ENCODE results near the gene SDHA.
"Not testable (repeated sequence)": the region's sequence is repeated elsewhere in the genome, so short reads cannot be mapped to it uniquely, and the experiment has no call there.

SDHA gene

DNA sequence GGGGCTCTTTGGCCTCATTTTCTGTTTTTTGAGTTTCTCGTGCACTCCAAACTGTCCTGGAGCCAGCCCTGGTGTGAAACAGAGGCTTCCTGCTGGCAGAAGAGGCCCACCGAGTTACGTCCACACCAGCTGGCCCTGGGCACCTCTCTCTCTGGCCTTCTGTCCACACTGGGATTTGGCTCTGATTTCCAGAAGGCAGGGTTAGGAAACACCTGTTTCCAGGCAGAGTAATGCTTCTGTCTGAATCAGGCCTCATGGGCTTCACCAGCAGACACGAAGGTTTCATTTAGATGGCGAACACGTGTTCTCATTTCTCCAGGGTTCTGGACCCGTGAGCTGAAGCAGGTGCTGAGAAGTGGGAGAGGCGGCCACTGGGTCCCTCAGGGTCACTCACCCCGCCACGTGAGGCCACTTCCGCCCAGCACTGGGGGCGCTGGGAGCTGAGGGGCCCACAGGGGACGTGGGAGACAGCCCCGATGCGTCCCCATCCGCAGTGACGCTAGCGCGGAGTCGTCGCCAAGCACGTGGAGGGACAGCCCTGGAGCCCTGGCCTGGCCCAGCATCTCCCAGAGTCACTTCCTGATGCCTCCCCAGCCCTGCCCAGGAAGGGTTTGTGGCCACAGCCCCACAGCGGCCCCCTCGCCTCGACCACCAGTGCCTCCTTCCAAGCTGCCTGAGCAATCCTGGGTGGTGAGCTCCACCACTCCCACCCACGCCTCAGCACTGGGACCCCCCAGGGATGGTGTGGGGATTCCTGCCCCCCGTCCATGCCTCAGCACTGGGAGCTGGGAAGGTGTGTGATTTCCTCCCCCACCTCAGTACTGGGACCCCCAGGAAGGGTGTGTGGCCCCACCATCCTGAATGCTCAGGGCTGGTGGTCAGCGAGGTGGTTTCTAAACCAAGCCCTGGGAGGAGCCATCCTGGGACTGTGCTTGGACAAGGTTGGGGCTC lies 31.8 kb upstream of the SDHA start:
- no peak for DNase-seq

DNA sequence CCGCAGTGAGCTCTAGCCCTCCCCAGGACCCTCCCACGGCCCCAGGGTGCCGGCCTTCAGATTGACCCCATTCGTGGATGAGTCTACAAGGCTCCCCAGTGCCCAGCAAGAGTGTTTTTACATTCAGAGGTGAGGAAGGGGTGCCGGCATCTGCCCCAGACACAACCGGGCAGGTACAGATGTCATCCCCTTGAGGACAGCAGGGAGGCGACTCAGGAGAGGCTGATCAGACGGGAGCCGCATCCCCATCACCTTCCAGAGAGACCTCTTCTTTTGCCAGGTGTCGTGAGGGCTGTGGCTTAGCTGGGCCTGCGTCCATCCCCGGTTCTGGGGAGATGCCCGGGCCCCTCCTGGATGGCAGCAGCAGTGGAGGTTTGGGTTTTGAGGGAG lies 31.1 kb upstream of the SDHA start:
- DNase-seq = no peak

GRCh38 chr5:187617-188451 lies 30.3 kb upstream of the SDHA start:
- DNase-seq = no peak

GRCh38 chr5:188488-189481 lies 29.3 kb upstream of the SDHA start:
- peak; percentile 82 for DNase-seq

DNA sequence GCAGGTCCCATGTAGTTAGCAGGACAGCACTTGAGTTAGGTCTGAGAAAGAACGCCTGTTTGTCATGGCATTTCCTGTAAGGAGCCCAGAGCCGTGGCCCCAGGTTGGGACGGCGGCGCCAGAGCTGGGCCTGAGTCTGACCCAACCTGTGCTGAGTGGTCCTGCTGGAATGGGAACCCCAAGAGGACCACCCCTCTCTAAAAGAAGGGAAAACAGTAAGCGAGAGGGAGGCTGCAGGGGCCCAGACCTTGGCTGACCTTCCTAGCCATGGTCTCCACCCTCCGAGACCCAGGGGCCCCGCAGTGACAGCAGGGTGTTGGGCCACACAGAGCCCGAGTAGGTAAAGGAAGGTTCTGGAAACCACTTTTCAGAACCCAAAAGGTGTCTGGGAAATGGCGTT lies 28.6 kb upstream of the SDHA start:
- no peak for DNase-seq

- no peak for DNase-seq
These were observed 28.1 kb upstream of the SDHA start for GRCh38 chr5:189976-190365.

DNA sequence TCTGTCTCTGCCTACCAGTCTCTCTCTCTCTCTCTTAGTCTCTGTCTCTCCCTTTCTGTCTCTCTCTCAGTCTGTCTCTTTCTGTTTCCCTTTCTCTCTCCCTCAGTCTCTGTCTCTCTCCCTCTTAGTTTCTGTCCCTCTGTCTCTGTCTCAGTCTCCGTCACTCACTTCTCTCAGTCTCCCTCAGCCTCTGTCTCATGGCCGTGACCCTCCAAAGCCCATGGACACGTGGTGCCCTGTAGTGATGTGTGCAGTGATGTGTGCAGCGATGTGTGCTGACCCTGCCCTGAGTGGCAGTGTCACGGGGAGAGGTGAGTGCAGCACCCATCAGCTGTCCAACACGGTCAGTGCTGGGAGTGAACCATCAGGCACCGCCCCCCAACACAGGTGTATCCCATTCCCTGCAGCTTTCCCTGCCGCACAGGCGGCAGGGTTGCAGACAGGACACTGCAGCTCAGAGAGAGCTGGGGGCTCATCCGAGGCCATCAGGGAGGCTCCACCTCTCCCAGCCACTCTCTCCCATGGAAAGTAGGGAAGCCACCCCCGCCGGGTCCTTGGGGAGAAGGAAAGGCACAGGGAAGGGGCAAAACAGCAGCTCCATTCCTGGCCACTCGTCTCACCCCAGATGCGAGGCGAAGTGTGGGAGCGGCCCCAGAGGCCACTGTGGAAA lies 27.6 kb upstream of the SDHA start:
- no peak for DNase-seq

DNA sequence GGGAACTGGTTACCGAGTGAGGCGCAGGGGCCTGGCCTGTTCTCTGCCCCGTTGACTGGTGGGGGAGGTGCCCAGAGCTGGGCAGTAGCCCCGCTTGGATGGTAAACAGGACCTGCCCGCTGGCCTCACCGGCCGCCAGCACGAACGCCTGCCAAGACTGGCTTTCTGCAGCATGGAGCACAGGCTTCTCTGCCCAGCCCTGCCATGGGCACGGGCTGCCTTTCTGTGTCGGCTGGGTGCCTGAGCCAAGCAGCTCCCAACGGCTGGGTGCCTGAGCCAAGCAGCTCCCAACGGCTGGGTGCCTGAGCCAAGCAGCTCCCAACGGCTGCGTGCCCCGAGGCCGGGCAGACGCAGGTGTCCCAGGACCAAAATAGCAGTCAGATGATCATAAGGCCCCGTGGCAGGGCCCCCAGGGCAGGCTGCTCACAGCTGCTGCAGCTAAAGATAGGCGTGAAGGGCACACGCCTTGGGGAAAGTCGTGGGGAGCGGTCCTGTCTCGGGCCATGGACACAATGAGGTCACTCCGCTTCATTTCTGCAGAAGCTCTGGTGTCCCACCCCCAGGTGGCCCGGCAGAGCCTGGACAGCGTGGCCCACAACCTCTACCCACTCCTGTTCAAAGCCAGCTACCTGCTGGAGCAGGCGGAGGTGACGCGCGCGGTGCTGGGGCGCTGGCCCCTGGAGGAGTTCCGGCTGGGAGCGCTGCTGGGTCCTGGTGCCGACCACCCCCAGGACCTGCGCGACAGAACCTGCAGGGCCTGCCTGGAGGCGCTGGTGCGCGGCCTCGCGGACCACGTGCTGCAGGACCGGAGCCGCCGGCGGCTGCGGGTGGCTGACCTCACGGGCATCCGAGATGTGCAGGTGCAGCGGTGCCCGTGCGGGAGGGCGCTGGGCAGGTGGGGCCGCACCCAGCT lies 26.8 kb upstream of the SDHA start, which contains the start of gene LRRC14B:
TSS of gene LRRC14B (plus strand) at position 460 of the 913 bp plus-strand sequence. CDS start at position 504, 44 bp downstream.
- DNase-seq = no peak

DNA sequence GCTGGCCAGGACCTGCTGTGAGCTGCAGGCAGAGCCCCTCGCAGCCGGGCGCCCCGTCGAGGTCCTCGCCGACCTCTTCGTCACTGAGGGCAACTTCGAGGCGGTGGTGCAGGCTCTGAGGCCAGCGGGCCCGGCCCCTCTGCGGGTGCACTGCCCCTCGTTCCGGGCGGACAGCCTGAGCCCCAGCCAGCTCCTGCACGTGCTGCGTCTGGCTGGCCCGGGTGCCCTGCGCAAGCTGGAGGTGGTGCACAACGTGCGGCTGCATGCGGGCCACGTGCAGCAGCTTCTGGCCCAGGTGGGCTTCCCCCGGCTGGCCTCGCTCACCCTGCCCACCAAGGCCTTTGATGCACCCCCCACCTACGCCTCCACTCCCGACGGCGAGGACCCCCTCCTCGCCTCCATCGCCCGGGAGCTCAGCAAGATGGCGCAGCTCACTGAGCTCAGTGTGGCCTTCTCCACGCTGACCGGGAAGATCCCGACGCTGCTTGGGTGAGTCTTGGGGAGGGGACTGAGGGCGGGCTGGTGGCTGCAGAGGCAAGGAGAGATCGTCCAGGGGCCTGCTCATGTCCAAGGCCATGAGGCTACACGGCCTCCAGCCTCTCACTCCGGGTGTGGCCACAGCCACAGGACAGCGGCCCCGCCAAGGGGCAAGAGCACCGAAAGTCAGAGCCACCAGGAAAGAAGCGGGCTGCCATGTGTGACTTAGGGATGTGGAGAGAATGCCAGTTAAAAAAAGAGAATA lies 26.0 kb upstream of the SDHA start:
- DNase-seq = no peak

DNA sequence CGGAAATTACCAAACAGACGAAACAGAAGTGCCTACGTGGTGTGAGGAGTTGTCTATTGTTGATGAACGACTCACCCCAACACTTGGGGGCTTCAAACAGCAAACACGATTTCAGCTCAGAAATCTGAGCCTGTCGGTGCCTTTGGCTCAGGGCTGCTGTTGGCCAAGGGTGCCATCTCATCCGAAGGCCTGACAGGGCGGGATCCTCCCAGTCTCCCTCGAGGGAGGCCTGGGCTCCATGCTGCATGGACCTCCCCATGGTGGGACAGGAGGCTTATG lies 25.5 kb upstream of the SDHA start:
- DNase-seq = no peak

DNA sequence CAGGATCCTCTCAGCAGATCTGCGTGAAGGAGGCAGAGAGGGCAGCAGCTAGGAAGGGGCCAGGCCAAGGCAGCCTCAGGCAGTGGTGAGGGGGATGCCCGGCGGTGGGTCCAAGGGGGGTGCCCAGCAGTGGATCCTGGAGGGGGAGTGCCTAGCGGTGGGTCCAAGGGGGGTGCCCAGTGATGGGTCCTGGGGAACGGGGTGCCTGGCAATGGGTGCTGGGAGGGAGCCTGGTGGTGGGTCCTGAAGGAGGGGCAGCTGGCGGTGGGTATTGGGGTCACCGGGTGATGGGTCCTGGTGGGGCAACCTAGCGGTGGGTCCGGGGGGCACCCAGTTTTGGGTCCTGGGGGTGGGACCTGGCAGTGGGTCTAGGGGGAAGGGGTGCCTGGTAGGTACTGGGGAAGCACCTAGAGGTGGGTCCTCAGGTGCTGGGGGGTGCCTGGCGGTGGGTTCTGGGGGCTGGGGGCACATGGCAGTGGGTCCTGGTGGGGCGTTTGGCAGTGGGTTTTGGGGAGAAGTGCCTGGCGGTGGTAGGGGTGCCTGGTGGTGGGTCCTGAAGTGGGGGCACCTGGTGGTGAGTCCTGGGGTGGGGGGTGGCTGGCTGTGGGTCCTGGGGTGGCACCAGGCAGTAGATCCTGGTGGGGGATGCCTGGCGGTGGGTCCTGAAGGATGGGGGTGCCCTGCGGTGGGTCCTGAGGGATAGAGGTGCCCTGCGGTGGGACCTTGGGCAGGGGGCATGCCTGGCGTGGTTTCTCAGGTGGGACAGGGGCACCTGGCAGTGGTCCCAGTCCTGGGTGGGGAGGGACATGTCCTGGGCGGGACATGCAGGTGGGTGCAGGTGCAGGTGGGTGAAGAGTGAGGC lies 24.9 kb upstream of the SDHA start:
- DNase-seq = no peak

DNA sequence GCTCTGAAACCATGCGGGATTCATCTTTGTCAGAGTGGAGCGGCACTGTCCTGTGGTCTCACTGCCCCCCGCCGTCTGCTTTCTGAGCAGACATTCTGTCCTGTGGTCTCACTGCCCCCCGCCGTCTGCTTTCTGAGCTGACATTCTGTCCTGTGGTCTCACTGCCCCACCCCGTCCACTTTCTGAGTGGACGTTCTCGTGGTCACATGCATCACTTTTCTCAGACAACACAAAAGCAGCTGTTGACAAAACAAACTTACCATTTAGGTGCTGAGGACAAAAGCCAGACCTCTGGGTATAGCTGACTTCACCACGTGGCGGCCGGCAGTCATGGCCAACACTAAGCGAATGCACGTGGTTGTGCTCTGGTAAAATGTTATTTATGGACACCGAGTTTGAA lies 24.0 kb upstream of the SDHA start:
- DNase-seq = no peak

GRCh38 chr5:194603-195209 lies 23.4 kb upstream of the SDHA start:
- DNase-seq = no peak

- no peak for DNase-seq
These were observed 22.5 kb upstream of the SDHA start for GRCh38 chr5:195401-196160.

DNA sequence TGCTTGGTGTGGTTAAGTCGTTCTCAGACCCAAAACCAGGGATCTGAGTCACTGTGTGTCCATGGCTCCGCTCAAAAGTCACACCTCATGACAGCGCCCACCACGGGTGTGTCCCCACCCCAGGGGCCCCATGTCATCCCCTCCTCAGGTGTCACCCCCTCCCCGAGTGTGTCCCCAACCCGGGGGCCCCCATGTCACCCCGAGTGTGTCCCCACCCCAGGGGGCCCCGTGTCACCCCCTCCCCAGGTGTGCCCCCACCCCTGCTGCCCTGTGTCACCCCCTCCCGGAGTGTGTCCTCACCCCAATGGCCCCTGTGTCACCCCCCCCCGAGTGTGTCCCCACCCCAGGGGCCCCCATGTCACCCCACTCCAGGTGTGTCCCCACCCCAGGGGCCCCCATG lies 21.8 kb upstream of the SDHA start:
- no peak for DNase-seq

DNA sequence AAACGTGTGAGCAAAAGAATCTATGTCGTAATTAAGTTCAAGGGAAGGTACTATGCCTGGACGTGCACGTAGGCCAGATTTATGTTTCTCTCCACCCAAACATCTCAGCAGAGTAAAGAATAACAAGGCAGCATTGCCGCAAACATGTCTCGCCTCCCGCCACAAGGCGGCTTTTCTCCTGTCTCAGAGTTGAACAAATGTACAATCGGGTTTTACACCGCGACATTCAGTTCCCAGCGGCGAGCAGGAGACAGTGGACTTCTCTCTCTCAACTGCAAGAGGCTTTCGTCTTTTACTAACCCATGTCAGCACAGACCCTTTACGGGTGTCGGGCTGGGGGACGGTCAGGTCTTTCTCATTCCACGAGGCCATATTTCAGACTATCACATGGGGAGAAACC lies 21.1 kb upstream of the SDHA start:
- not testable (repeated sequence) for DNase-seq

GRCh38 chr5:197892-198489 lies 20.1 kb upstream of the SDHA start:
- no peak for DNase-seq

Measured in stimulated activated naive CD4-positive, alpha-beta T cell treated with Interleukin-2 at 50 U/mL for 16 hours (primary cell).